Esophagus muscularis mucosa (tissue), 4 donors: Measurements from ENCODE around the gene NEDD9.

ENCODE experiments used
- CTCF ChIP-seq, 3 experiments: fragments of 200-600 bp in 2 of 3; fragments of 450-650 bp in 1 of 3; sonication (generic) in 2 of 3; IDR thresholded peaks; one replicate each; pipeline ENCODE4 v1.5.1; 2017 to 2019; ENCODE audit warnings: antibody characterized with exemption in 3 of 3, mild to moderate bottlenecking in 2 of 3, moderate library complexity in 1 of 3
- EP300 ChIP-seq: sonication (generic); formaldehyde crosslinking; IDR thresholded peaks from one replicate; pipeline ENCODE4 v1.6.1; 2017; ENCODE audit warnings: antibody characterized with exemption
- POLR2A ChIP-seq: fragments of 450-650 bp; IDR thresholded peaks from one replicate; pipeline ENCODE4 v1.6.1; 2017; ENCODE audit warnings: antibody characterized with exemption, moderate library complexity, mild to moderate bottlenecking, low read depth
- POLR2AphosphoS5 ChIP-seq, 2 donors: sonication (generic); formaldehyde crosslinking; IDR thresholded peaks; one replicate each; pipeline ENCODE4 v1.6.1; 2017; ENCODE audit warnings: antibody characterized with exemption in 2 of 2

- TF ChIP-seq CTCF (IDR thresholded peaks at IDR 0.05) (no peak), EP300 (no peak), POLR2A (no peak), POLR2AphosphoS5 (IDR thresholded peaks at IDR 0.05) (no peak)
Measured at GRCh38 chr6:11214901-11215300, 17.6 kb downstream of the NEDD9 start.
